HFFc6 (cell line): ENCODE results near the gene P2RY12. TPM values are rescaled to one million over a fixed set of nuclear protein-coding genes. Genes with fewer than 3 reads are reported as not detected.
A peak's percentile ranks its signal among the peaks of the same experiment; 100 is the strongest.

Experiments
- DNase-seq: peaks from one replicate; pipeline ENCODE4 v3.0.0-alpha.2; 2018
- H3K27ac Mint-ChIP-seq: 2 replicates; pipeline ENCODE4 v1.8.0; 2020; ENCODE audit warnings: mild to moderate bottlenecking, mixed read lengths
- H3K27me3 Mint-ChIP-seq: 2 replicates; pipeline ENCODE4 v1.8.0; 2021; ENCODE audit warnings: mild to moderate bottlenecking, moderate library complexity, mixed read lengths; ENCODE audit not compliant: insufficient read depth
- H3K36me3 Mint-ChIP-seq: 2 replicates; pipeline ENCODE4 v1.8.0; 2021; ENCODE audit warnings: low read depth, mixed read lengths
- H3K4me1 Mint-ChIP-seq: 2 replicates; pipeline ENCODE4 v1.8.0; 2020; ENCODE audit warnings: low read depth, mixed read lengths
- H3K4me3 Mint-ChIP-seq: 2 replicates; pipeline ENCODE4 v1.8.0; 2020; ENCODE audit warnings: mild to moderate bottlenecking, moderate library complexity, mixed read lengths
- H3K9me3 Mint-ChIP-seq: 2 replicates; pipeline ENCODE4 v1.8.0; 2020; ENCODE audit warnings: mild to moderate bottlenecking, mixed read lengths
- CTCF ChIP-seq: fragments of 200-600 bp; sonication (generic); IDR thresholded peaks from 2 replicates; pipeline ENCODE4 v1.5.0; 2021; ENCODE audit warnings: antibody characterized with exemption, mild to moderate bottlenecking
- total RNA-seq, 6 experiments: library from RNA; stranded (reverse); fragmentation: NEBNext Ultra II Directional; extraction: Animal tissue kit (Norgen Biotek cat#: 25700); gene quantifications; 2 replicates in 1 of 6; 3 replicates in 5 of 6; pipeline ENCODE4 v1.2.3, GENCODE V29; 2021

Gene P2RY12
- total RNA-seq, 6 experiments from 2014 or later: not detected

DNA sequence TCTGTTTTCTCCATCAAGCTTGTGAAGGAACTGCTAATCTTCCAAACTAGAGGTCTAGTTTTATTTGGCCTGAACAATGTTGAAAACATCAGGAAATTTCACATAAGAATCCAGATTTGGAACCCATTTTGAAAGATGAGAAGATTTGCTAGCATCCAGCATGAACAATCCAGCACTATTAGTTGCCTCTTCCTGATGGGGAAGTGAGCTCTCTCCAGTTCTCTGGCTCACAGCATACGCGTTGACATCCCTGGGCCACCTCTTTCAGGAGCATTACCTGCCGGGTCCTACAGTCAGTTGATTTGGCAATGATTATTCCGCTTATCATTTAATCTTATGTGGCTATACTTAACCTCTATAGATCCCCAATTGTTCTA lies 78.8 kb downstream of the P2RY12 start:
- no peaks in the 10 kb centered on the region for H3K9me3 Mint-ChIP-seq
- peak overlapping the region; percentile 75 for H3K27ac Mint-ChIP-seq
- TF ChIP-seq CTCF: no peak
- peak; percentile 17 for DNase-seq
- H3K4me1 Mint-ChIP-seq: peaks cover 79% of the 10 kb centered on the region
- H3K27me3 Mint-ChIP-seq: peaks cover 12% of the 10 kb centered on the region
- 0 out of 2 replicates have a peak, but pooled peaks cover 4% of the 10 kb centered on the region for H3K36me3 Mint-ChIP-seq
- H3K4me3 Mint-ChIP-seq: peak overlapping the region; percentile 74

GRCh38 chr3:151305060-151305774 lies 79.3 kb downstream of the P2RY12 start:
- no peaks in the 10 kb centered on the region for H3K9me3 Mint-ChIP-seq
- DNase-seq: peak; percentile 97
- 0 out of 2 replicates have a peak, but pooled peaks cover 4% of the 10 kb centered on the region for H3K36me3 Mint-ChIP-seq
- H3K27ac Mint-ChIP-seq: peak overlapping the region; percentile 75
- peaks cover 82% of the 10 kb centered on the region for H3K4me1 Mint-ChIP-seq
- TF ChIP-seq CTCF: peak; percentile 38; the same call in 1 of the 2 replicates
- peak overlapping the region; percentile 74 for H3K4me3 Mint-ChIP-seq
- H3K27me3 Mint-ChIP-seq: peaks cover 12% of the 10 kb centered on the region

DNA sequence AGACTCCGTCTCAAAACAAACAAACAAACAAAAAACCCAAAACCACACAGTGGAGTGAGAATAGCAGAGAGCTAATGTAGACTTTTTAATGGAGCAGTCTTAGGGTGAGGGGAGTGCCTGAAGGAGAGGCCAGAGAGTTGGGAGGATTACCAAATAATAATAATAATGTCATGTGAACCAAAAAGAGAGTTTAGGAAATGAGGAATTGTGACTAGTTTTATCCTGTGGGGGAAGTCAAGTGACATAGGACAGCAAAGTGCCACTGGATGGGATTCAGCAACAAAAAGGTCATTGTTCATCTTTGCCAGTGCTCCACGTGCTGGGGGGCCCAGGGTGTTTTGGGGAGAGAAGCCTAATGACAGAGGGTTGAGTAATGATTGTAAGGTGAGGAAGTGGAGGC lies 80.8 kb downstream of the P2RY12 start:
- peaks cover 78% of the 10 kb centered on the region for H3K4me1 Mint-ChIP-seq
- no peak for TF ChIP-seq CTCF
- 0 out of 2 replicates have a peak, but pooled peaks cover 4% of the 10 kb centered on the region for H3K36me3 Mint-ChIP-seq
- H3K4me3 Mint-ChIP-seq: no peak overlapping the region
- no peaks in the 10 kb centered on the region for H3K9me3 Mint-ChIP-seq
- H3K27ac Mint-ChIP-seq: no peak overlapping the region
- peaks cover 8% of the 10 kb centered on the region for H3K27me3 Mint-ChIP-seq
- DNase-seq: no peak

DNA sequence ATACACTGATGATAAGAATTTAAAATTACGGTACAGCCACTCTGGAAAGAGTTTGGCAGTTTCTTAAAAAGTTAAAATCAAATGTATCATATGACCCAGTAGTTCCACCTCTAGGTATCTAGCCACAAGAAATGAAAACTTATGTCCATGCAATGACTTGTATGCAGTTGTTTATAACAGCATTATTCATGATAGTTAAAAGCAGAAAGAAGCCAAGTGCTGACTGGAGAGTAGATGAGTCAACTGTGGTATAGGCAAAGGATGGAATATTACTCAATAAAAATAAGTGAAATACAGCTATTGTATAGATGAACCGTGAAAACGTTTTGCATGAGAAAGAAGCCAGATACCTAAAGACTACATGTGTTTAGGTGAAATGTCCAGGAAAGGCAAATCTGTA lies 82.8 kb downstream of the P2RY12 start:
- peak; percentile 74 for DNase-seq
- H3K4me3 Mint-ChIP-seq: no peak overlapping the region
- H3K36me3 Mint-ChIP-seq: 0 out of 2 replicates have a peak, but pooled peaks cover 4% of the 10 kb centered on the region
- no peak for TF ChIP-seq CTCF
- peaks cover 58% of the 10 kb centered on the region for H3K4me1 Mint-ChIP-seq
- no peaks in the 10 kb centered on the region for H3K9me3 Mint-ChIP-seq
- H3K27me3 Mint-ChIP-seq: peaks cover 8% of the 10 kb centered on the region
- H3K27ac Mint-ChIP-seq: no peak overlapping the region

GRCh38 chr3:151300539-151300938 lies 84.0 kb downstream of the P2RY12 start:
- Mint-ChIP-seq H3K4me1 (peaks cover 46% of the 10 kb centered on the region), H3K36me3 (0 out of 2 replicates have a peak, but pooled peaks cover 4% of the 10 kb centered on the region), H3K9me3 (no peaks in the 10 kb centered on the region), H3K27ac (no peak overlapping the region), H3K27me3 (peaks cover 11% of the 10 kb centered on the region), H3K4me3 (no peak overlapping the region)
- DNase-seq: no peak
- no peak for TF ChIP-seq CTCF
